Glutamatergic neuron (in vitro differentiated cells): ENCODE measurements around the gene WDR62. TPM values are rescaled to one million over a fixed set of nuclear protein-coding genes. Genes with fewer than 3 reads are reported as not detected.
A peak's percentile ranks its signal among the peaks of the same experiment; 100 is the strongest.

Source experiments
- DNase-seq: peaks from one replicate; pipeline ENCODE4 v3.0.0; 2022
- H3K27ac Mint-ChIP-seq: one replicate; pipeline ENCODE4 v1.8.0; 2020; ENCODE audit warnings: mild to moderate bottlenecking, mixed read lengths, inconsistent platforms; ENCODE audit not compliant: unreplicated experiment
- H3K27me3 Mint-ChIP-seq: one replicate; pipeline ENCODE4 v1.8.0; 2020; ENCODE audit warnings: mild to moderate bottlenecking, moderate library complexity, mixed read lengths, inconsistent platforms; ENCODE audit not compliant: unreplicated experiment
- H3K36me3 Mint-ChIP-seq: one replicate; pipeline ENCODE4 v1.8.0; 2020; ENCODE audit warnings: mild to moderate bottlenecking, mixed read lengths, inconsistent platforms; ENCODE audit not compliant: unreplicated experiment
- H3K4me1 Mint-ChIP-seq: one replicate; pipeline ENCODE4 v1.8.0; 2020; ENCODE audit warnings: mild to moderate bottlenecking, low read depth, mixed read lengths, inconsistent platforms; ENCODE audit not compliant: unreplicated experiment
- H3K4me3 Mint-ChIP-seq: one replicate; pipeline ENCODE4 v1.8.0; 2020; ENCODE audit warnings: mild to moderate bottlenecking, mixed read lengths, inconsistent platforms; ENCODE audit not compliant: unreplicated experiment
- H3K9me3 Mint-ChIP-seq: one replicate; pipeline ENCODE4 v1.8.0; 2020; ENCODE audit warnings: mild to moderate bottlenecking, moderate library complexity, mixed read lengths, inconsistent platforms; ENCODE audit not compliant: unreplicated experiment
- total RNA-seq: library from RNA; stranded (reverse); fragmentation: NEBNext Ultra II Directional; extraction: Animal tissue kit (Norgen Biotek cat#: 25700); gene quantifications from one replicate; pipeline ENCODE4 v1.2.1, GENCODE V29; 2021; ENCODE audit not compliant: unreplicated experiment
- TF ChIP-seq, protein P1 (sequence below): fragments of 200-600 bp; sonication (generic); IDR thresholded peaks from one replicate; pipeline ENCODE4 v1.5.0; 2021; ENCODE audit not compliant: partially characterized antibody, unreplicated experiment

WDR62 gene
- total RNA-seq, 1 donor from 2014 or later, result 5.5 TPM

DNA sequence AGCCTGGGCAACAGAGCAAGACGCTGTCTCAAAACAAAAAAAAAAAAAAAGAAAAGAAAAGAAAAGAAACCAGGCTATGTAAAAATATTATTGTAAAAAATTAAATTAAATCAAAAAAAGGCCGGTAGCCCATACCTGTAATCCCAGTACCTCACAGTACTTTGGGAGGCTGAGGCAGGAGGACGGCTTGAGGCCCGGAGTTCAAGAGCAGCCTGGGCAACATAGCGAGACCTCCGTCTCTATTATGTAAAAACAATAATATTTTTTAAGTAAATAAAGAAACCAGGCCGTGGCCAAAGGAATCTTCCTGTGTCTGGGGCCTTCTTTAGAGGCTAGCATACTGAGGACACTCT lies 84.4 kb downstream of the WDR62 start:
- no peak for DNase-seq
- Mint-ChIP-seq H3K4me1 (peaks cover 7% of the 10 kb centered on the region), H3K9me3 (peaks cover 12% of the 10 kb centered on the region), H3K27ac (peak overlapping the region; percentile 73), H3K27me3 (peaks cover 12% of the 10 kb centered on the region), H3K36me3 (peaks cover 8% of the 10 kb centered on the region), H3K4me3 (peak overlapping the region; percentile 98)
- TF ChIP-seq, protein P1, sequence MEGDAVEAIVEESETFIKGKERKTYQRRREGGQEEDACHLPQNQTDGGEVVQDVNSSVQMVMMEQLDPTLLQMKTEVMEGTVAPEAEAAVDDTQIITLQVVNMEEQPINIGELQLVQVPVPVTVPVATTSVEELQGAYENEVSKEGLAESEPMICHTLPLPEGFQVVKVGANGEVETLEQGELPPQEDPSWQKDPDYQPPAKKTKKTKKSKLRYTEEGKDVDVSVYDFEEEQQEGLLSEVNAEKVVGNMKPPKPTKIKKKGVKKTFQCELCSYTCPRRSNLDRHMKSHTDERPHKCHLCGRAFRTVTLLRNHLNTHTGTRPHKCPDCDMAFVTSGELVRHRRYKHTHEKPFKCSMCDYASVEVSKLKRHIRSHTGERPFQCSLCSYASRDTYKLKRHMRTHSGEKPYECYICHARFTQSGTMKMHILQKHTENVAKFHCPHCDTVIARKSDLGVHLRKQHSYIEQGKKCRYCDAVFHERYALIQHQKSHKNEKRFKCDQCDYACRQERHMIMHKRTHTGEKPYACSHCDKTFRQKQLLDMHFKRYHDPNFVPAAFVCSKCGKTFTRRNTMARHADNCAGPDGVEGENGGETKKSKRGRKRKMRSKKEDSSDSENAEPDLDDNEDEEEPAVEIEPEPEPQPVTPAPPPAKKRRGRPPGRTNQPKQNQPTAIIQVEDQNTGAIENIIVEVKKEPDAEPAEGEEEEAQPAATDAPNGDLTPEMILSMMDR, result no peak

DNA sequence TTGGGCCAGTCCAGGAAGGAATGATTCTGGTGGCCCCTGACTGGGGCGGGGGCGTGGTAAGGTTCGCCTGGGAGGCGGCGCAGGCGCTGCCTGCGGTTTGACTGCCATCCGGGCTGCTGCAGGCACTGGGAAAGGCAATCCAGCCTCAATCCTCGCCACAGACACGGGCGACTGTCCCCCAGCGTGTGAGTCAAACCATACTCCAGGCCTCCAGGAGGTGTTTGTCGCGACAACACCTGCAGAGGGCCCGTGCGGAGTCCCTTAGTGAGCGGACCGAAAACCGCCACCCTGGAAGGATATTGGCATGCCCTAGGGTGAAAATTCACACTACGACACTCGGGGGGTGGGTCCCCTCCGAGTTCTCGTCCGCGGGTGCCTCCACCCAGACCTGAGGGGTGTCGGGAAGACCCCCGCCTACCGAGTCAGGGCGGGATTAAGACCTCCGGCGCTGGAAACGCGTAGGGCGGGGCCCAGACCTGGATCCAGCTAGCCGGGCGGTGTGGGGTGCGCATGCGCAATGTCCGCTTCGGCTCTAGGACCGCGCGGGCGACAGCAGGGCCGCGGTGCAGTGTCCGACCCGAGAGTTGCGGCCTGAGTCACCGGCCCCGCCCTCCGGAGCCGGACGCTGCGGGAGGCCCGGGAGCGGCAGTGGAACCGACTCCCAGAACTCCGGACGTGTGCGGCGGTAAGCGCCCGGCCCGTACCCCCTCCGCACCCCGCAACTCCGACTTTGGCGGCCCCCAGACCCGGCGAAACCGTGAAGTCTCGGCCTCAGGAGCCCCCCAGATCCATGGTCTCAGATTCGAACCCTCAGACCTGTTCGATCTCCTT lies 85.0 kb downstream of the WDR62 start, which contains the start of gene CAPNS1:
Gene CAPNS1, plus strand, starts transcription at position 594 of the 831 bp plus-strand sequence. CDS start 946 bp downstream, outside the sequence.
- peaks cover 12% of the 10 kb centered on the region for H3K27me3 Mint-ChIP-seq
- peaks cover 8% of the 10 kb centered on the region for H3K36me3 Mint-ChIP-seq
- peaks cover 12% of the 10 kb centered on the region for H3K9me3 Mint-ChIP-seq
- H3K4me1 Mint-ChIP-seq, result peaks cover 7% of the 10 kb centered on the region
- peak within 1 kb of the TSS; percentile 98 for H3K4me3 Mint-ChIP-seq
- peak within 1 kb of the TSS; percentile 91 for H3K27ac Mint-ChIP-seq
- peak; percentile 99 for DNase-seq
- TF ChIP-seq, protein P1, result no peak

DNA sequence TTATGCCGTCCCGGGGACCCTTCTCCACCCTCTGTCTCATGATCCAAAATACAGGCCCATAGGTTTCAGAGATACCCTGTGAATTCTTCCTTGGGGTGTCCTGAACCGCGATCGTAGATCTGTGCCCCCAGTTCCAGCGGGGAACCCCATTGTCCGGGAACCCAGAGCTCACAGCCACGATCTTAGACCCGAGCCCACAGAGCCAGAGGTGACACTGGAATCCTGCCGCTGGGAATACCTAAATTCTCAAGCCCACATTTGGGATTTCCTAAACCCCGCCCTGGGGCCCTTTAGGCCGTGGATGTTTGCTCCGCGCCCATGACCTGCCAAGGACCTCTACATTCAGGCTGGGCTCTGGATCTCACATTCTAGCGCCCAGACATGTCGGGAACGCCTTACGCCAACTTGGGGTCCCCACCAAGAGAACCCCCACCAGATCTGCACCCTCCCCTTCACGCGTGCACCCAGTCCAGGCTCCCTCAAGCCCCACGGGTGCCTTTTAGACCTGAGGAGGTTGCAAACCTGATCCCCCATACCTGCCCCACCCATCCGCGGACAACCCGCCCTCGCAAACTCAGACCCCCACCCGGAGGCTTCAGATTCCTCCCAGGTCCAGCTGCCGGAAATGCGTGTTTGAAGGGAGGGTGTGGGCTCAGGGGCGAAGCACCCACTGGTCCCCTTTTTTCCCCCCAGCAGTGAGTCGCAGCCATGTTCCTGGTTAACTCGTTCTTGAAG lies 85.8 kb downstream of the WDR62 start:
- DNase-seq, result peak; percentile 55
- peaks cover 12% of the 10 kb centered on the region for H3K27me3 Mint-ChIP-seq
- H3K4me1 Mint-ChIP-seq, result peaks cover 7% of the 10 kb centered on the region
- peaks cover 8% of the 10 kb centered on the region for H3K36me3 Mint-ChIP-seq
- TF ChIP-seq, protein P1, result no peak
- peaks cover 10% of the 10 kb centered on the region for H3K9me3 Mint-ChIP-seq
- peak overlapping the region; percentile 98 for H3K4me3 Mint-ChIP-seq
- peak overlapping the region; percentile 91 for H3K27ac Mint-ChIP-seq

DNA sequence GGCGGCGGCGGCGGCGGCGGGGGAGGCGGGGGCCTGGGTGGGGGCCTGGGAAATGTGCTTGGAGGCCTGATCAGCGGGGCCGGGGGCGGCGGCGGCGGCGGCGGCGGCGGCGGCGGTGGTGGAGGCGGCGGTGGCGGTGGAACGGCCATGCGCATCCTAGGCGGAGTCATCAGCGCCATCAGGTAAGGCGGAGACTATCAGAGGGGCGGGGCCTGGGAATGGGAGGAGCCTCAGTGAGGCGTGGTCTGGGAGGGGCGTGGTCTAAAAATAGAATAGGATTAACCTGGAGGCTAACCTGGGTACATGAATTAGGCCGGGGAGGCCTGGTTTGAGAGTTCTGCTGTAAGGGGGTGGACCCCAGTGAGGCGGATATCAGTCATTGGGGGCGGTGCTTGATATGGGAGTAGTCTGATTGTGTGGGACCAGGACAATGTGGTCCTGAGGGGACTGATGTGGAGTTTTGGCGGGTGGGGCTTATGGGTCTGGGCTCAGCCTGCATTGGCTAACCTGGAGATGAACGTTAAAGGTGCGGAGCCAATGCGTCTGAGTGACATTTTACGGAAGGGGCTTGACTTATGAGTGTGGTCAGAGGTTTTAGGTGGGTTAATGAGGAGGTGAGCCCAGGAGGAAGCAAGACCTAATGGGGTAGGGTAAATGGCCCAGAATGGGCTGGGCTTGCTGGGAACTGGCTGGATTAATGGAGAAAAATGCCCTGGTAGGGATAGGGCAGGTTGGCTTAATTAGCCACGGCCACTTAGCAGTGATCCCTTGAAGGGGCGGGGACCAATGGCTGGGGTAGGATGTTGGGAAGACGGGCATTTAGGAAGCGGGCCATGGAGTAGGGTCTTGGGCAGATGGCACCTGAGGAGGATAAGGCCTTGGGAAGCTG lies 86.6 kb downstream of the WDR62 start:
- peak overlapping the region; percentile 59 for H3K27ac Mint-ChIP-seq
- peaks cover 9% of the 10 kb centered on the region for H3K9me3 Mint-ChIP-seq
- DNase-seq, result peak; percentile 91
- H3K27me3 Mint-ChIP-seq, result peaks cover 10% of the 10 kb centered on the region
- peak overlapping the region; percentile 96 for H3K4me3 Mint-ChIP-seq
- H3K4me1 Mint-ChIP-seq, result peaks cover 7% of the 10 kb centered on the region
- peaks cover 8% of the 10 kb centered on the region for H3K36me3 Mint-ChIP-seq
- TF ChIP-seq, protein P1, result no peak
